GM18517 (cell line): ENCODE measurements around the gene NTN3.

Source experiments
- ATAC-seq: cut with Tn5 transposase; IDR thresholded peaks from one replicate; pipeline ENCODE4 v1.9.1; 2021; ENCODE audit warnings: mild to moderate bottlenecking, moderate library complexity; ENCODE audit not compliant: unreplicated experiment

Gene NTN3

DNA sequence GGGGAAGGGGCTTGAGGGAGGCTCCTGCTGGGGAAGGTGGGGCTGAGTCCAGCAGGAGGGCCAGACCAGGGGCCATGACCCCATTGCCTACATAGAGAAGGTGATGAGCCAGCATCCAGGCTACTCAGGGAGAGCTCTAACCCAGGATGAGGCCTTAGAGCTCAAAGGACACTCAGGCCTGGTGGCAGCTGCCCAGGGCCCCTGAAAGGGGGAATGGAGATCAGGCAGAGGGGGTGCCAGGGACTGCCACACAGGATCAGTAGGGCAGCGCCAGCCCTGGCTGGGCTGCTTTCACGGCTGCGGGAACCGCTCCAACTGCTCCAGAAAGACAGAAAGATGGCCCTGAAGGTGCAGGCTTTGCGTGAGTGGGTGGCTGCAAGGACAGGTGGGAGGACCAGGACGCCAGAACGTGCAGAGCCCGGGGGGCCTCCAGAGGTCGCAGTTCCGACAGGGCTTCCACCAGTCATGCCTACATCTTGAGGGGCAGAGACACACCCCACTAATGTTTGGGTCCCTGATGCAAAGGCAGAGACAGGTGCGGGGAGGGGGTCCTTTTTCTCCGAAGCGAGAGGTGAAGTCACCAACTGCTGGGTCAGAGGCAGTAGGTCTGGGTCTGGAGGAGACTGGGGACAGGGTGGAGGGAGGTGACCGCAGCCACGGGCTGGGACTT, 41.8 kb downstream of the NTN3 start:
- ATAC-seq, result no peak

DNA sequence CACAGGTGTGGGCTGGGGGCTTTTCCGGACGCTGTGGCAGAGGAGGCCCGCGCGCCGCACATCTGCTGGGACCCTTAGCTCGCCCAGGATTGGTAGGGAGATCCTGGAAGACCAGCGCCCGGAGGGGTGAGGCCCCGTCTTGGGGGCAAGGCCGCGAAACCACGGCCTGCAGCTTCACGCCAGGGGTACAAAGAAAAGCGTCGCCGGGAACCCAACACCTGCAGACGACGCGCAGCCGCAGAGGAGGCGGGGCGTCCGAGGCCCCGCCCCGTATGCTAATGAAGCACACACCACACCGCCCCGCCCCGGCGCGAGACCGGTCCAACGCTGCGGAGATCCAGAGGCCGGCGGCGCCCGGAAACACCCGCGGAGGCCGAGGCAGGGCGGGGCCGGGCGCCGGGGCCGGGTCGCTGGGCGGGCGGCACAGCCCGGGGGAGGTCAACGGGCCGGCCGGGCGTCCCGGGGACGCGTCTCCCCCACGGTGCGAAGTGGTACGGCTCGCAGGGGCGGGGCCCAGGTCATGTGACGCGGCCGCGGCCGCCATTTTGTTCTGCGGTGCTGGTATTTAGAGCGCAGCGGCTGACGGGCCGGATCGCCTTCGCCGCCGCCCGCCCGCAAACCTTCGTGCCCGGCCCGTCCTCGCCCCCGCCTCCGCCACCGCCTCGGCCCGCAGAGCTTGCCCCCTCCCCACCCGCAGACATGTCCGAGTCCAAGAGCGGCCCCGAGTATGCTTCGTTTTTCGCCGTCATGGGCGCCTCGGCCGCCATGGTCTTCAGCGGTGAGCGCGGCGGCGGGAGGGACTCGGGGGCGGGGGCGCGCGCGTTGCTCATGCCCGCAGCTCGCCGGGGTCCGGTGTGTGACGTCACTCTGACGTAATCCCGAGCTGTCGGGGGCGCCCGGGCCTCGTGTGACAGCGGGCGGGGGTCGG, 42.6 kb downstream of the NTN3 start, which contains the start of gene ATP6V0C:
ATP6V0C (plus strand) TSS at position 548 of the 928 bp plus-strand sequence; CDS start at position 700, 152 bp downstream.
- peak; percentile 64 for ATAC-seq

DNA sequence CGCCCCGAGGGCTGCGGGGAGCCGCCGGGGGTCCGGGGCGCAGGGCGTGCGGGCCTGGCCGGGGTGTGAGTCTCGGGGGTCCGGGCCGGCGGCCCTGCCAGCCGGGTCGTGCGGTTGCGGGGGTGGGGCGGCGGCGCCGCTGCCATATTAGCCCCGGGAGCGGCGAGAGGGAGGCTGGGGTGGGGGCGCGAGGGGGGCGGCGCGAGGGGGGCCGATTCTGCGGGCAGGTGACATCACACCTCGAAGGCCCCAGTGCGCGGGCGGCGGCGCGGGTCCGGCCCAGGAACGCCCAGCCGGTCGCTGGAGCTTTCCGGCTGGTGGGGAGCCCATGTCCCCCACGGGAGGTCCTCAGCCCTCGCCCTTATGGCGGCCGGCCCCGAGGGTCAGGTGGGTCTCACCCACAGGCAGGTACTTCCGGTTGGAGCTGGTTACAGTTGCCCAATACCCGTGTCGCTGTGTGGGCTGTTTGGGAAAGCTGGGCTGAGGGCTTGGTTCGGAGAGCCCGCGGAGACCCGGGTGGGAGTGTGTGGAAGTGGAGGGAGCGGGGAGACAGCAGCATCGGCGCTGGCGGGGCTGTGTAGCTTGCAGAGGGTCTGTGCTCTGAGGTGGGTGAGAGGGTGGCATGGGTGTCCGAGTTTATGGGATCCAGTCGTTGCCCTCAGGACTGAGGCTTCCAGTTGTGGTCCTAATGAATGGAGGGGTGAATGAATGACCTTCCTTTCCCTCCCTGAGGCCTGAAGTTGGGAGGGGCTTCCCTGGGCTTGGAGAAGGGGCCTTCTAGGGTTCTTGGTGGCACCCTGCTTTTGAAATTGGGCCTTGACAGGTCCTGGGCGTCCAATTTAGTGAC, 43.5 kb downstream of the NTN3 start:
- ATAC-seq, result no peak

DNA sequence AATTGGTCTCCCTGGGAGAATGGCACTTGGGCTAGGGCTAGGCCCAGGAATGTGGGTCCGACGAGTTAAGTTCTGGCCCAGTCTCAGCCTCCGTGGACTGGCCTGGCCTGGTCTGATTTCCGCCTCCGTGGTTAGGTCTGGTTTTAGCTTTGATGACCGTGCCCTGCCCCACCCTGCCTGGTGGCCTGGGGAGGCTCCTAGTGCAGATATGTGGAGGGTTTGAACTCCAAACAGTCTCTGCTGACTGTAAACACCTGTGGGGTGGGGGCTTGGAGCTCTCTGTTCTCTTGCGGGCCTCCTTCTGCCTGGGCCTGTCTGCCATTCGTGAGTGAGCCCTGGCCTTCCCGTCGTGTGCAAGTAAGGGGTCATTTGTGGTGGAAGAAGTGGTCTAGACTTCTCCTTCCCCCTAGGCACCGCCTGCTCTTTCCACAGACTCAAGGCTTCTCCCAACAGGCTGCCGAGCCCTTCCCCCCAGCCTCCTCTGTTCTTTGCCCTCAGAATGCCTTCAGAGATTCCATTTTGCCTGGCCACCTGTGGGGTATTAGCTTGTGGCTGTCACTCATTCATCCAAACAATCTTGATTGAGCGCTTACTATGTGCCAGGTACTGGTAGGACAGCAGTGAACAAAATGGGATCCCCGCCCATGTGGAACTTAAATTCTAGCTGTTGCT, 44.2 kb downstream of the NTN3 start:
- ATAC-seq, result no peak

DNA sequence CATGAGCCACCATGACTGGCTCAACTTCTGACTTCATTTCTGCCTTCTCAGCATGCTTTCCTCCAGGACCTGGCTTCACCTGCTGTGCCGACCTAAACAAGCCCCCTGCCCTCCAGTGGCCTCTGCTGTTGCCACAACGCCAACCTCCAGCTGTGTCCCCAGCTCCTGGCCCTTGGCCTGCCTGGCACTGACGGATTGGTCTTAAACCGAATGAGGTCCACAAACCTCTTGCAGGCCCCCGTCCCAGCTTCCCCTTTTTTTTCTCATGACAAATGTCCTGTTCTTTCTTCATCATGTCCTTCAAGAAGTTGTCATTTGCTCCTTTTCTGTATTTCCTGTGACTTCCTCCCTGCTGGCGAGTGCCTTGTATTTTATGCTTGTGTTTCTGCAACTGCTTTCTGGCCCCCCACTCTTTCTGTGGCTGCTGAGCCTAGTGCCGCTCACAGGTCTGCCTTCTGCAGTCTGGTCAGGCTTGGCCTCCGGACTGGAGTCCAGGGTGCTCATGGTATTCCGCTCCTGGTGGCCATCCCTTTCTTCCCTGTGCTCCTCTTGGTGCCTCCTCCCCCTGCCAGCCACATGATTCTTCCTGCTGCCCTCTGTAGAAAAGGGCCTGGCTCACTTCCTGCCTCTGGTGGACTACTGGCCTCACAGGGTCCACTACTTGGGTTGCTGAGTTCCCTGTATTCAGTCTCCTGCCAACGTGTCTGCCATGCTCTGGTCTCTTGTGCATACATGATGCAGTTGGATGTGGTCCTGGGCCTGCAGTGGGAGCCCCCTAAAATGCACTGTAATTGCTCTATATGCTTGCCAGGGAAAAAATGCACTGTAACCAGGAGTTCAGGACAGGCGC, 45.5 kb downstream of the NTN3 start:
- ATAC-seq, result no peak

DNA sequence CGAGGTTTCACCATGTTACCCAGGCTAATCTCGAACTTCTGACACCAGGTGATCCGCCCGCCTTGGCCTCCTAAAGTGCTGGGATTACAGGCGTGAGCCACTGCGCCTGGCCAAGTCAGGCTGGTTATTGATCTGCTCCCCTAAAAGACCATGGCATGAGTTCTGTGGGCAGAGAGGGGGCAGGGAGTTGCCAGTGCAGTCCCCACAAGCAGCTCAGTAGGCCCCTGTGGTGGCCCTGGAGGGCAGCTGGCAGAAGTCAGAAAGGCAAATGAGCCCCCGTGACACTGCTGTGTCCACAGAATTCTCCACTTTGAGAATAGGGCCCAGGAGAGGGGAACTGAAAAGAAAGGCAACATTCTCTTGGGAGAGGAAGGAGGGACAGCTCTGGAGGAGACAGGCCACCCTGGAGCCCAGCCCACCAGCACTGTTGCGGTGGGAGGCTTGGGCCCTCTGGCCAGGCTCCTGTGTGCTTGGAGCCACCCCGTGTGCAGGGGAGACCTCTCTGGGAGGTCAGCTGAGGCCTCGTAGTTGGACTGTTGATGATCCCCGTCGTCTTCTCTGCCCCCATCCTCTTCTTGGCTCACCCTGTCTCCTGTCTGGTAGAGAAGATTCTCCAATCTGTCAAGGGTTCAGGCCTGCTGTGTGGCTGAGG, 47.0 kb downstream of the NTN3 start:
- ATAC-seq, result no peak

DNA sequence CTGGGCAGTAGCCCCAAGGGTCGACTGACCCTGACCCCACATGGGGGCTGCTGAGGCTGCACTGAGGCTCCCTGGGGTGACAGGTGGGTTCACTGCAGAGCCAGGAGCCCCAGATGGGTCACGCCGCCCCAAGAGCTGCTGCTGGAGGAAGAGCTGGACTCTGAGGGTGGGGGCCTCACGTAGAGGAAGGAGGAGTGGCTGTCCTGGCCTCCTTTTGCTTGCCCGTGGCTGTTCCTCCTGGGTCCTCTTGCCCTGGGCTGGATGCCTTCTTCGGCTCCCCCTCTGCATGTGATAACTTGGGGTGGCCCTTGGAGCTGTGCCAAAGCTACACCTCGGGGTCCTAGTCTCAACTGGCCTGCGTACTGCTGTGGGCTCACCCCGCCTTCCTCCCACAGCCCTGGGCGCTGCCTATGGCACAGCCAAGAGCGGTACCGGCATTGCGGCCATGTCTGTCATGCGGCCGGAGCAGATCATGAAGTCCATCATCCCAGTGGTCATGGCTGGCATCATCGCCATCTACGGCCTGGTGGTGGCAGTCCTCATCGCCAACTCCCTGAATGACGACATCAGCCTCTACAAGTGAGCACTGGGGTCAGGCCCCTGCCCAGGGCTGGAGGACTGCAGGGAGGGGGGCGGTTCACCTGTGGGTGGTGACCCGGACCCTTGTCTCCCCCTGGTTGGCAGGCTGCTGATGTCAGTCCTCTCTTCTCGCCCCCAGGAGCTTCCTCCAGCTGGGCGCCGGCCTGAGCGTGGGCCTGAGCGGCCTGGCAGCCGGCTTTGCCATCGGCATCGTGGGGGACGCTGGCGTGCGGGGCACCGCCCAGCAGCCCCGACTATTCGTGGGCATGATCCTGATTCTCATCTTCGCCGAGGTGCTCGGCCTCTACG, 48.0 kb downstream of the NTN3 start:
- ATAC-seq, result no peak

DNA sequence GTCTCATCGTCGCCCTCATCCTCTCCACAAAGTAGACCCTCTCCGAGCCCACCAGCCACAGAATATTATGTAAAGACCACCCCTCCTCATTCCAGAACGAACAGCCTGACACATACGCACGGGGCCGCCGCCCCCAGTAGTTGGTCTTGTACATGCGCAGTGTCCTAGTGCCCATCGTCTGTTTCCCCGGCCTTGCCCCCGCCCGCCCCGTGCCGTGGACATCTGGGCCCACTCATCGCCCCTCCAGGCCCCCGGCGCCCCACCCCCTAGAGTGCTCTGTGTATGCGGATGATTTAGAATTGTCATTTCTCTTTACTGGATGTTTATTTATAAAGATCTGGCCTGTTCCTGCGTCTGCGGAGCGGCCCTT, 48.6 kb downstream of the NTN3 start:
- ATAC-seq, result no peak

DNA sequence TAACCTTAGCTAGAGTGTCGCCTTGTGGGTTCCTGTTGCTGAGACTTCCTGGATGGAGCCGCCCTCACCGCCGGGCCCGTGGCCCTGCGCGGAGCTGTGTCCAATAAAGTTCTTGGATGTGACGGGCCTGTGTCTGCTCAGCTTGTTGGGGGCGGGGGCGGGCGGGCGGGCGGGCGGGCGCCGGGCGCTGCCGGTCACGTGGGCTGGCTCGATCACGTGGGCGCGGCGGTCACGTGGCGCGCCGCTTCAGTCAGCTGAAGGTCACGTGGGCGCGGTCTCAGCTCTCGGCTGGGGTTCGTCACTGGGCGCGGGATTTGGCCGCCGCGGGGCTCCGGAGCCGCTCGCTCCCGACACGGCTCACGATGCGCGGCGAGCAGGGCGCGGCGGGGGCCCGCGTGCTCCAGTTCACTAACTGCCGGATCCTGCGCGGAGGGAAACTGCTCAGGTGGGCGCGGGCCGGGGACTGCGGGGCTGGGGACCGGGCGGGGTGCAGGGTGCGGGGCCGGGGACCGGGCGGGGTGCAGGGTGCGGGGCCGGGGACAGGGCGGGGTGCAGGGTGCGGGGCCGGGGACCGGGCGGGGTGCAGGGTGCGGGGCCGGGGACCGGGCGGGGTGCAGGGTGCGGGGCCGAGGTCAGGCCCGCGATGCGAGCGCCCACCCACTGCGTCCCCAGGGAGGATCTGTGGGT, 49.1 kb downstream of the NTN3 start, which contains the start of gene AMDHD2:
AMDHD2 (plus strand) TSS at position 275 of the 687 bp plus-strand sequence; CDS start at position 363, 88 bp downstream.
- ATAC-seq, result peak; percentile 47

DNA sequence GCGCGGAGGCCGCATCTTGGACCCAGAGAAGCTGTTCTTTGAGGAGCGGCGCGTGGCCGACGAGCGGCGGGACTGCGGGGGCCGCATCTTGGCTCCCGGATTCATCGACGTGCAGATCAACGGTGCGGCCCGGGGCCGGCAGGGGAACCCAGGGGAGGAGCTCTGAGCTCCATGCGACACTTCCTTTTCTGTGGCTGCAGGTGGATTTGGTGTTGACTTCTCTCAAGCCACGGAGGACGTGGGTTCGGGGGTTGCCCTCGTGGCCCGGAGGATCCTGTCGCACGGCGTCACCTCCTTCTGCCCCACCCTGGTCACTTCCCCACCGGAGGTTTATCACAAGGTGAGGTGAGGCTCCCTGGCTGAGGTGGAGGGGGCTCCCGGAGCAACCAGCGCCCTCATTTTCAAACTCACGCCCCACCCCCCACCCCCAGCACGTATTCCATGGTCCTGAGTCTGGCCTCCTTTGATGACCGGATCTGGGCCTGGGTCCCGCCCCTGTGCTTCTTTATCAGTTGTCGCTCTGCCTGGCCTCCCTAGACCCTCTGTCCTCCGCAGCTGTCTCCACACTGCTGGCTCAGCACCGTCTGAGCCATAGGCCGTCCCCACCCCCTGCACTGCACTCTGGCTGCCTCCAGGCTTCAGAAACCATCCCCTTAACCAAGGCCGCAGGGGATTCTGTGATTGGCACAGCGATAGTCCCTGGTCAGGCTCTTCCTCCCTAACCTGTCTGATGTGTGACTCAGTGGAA, 49.9 kb downstream of the NTN3 start:
- no peak for ATAC-seq
